Uterus (tissue), 4 donors: ENCODE measurements around the gene PTCH2. TPM values are rescaled to one million over a fixed set of nuclear protein-coding genes. Genes with fewer than 3 reads are reported as not detected.
A peak's percentile ranks its signal among the peaks of the same experiment; 100 is the strongest.

ENCODE experiments used
- DNase-seq, 2 donors: peaks; one replicate each; pipeline ENCODE4 v3.0.0-alpha.2; 2019 to 2020
- H3K27ac ChIP-seq, 2 donors: fragments of 200-600 bp; sonication (generic); 1 replicate in 1 of 2; 2 replicates in 1 of 2; pipeline ENCODE4 v1.5.1; 2016 to 2018
- H3K27me3 ChIP-seq, 2 donors: fragments of 200-600 bp; sonication (generic); one replicate each; pipeline ENCODE4 v1.5.1; 2018 to 2019; ENCODE audit warnings: control low read depth in 1 of 2
- H3K36me3 ChIP-seq, 2 donors: fragments of 200-600 bp; sonication (generic); one replicate each; pipeline ENCODE4 v1.5.1; 2019; ENCODE audit warnings: control low read depth in 1 of 2
- H3K4me1 ChIP-seq, 2 donors: fragments of 200-600 bp; sonication (generic); one replicate each; pipeline ENCODE4 v1.5.1; 2018 to 2019; ENCODE audit warnings: control low read depth in 1 of 2
- H3K4me3 ChIP-seq, 2 donors: fragments of 200-600 bp; sonication (generic); 1 replicate in 1 of 2; 2 replicates in 1 of 2; pipeline ENCODE4 v1.5.1; 2018 to 2019; ENCODE audit warnings: mild to moderate bottlenecking in 1 of 2
- H3K9me3 ChIP-seq, 2 donors: fragments of 200-600 bp; sonication (generic); one replicate each; pipeline ENCODE4 v1.5.1; 2019; ENCODE audit warnings: control low read depth in 1 of 2
- POLR2A ChIP-seq, 2 donors: fragments of 450-650 bp; IDR thresholded peaks; one replicate each; pipeline ENCODE4 v1.6.1; 2016; ENCODE audit warnings: antibody characterized with exemption in 2 of 2, mild to moderate bottlenecking in 1 of 2, moderate library complexity in 1 of 2
- intact Hi-C: fragments of 100-400 bp; cut with DNase I; formaldehyde crosslinking; loops from one replicate; pipeline ENCODE4 v1.15.1; 2023; ENCODE audit warnings: low total_unique reads
- total RNA-seq, 4 donors: library from RNA; depleted of rRNA in 3 of 4; stranded (reverse); fragments of >200 nt in 3 of 4; gene quantifications; one replicate each; pipeline versions ENCODE4 v1.1.0 to v1.2.4, GENCODE V29; 2014 to 2023
- TF ChIP-seq, protein P1 (sequence below), 4 experiments: fragments of 200-600 bp in 2 of 4; fragments of 450-650 bp in 2 of 4; sonication (generic) in 2 of 4; IDR thresholded peaks; one replicate each; pipeline ENCODE4 v1.5.1; 2016 to 2019; ENCODE audit warnings: antibody characterized with exemption in 4 of 4, mild to moderate bottlenecking in 2 of 4, moderate library complexity in 1 of 4
- donor health status: DM: yes; HTN: yes; CAD: no.

PTCH2 gene
- total RNA-seq, 4 donors from 2014 or later, result 3.1 to 8.1 (median 5.4) TPM

DNA sequence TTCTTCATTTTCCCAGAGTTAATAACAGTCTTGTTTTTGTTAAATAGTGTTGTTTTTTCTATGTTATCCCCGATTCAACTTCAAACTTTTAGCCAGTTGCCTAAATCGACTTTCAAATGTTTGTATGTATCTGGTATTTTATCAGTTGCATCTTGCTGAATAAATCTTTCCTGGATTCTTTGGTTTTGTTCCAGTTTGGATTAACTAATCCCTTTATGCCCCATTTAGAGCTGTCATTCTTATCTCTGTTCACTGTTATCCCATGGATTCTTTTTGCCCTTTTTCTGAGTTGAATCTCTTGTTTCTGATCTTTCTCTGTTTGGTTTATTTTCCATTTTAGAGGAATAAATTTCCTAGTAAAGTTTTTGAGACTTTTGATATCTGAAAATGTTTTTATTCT lies 31.1 kb upstream of the PTCH2 start:
- Histone ChIP-seq H3K4me1 (no peaks in the 10 kb centered on the region), H3K9me3 (no peaks in the 10 kb centered on the region), H3K27ac (no peak overlapping the region), H3K4me3 (no peak overlapping the region), H3K27me3 (no peaks in the 10 kb centered on the region), H3K36me3 (no peaks in the 10 kb centered on the region)
- TF ChIP-seq, protein P1, sequence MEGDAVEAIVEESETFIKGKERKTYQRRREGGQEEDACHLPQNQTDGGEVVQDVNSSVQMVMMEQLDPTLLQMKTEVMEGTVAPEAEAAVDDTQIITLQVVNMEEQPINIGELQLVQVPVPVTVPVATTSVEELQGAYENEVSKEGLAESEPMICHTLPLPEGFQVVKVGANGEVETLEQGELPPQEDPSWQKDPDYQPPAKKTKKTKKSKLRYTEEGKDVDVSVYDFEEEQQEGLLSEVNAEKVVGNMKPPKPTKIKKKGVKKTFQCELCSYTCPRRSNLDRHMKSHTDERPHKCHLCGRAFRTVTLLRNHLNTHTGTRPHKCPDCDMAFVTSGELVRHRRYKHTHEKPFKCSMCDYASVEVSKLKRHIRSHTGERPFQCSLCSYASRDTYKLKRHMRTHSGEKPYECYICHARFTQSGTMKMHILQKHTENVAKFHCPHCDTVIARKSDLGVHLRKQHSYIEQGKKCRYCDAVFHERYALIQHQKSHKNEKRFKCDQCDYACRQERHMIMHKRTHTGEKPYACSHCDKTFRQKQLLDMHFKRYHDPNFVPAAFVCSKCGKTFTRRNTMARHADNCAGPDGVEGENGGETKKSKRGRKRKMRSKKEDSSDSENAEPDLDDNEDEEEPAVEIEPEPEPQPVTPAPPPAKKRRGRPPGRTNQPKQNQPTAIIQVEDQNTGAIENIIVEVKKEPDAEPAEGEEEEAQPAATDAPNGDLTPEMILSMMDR (IDR thresholded peaks at IDR 0.05), result no peak
- no peak for TF ChIP-seq POLR2A (IDR thresholded peaks at IDR 0.05)
- intact Hi-C loops, result no loop called here
- DNase-seq, result no peak

DNA sequence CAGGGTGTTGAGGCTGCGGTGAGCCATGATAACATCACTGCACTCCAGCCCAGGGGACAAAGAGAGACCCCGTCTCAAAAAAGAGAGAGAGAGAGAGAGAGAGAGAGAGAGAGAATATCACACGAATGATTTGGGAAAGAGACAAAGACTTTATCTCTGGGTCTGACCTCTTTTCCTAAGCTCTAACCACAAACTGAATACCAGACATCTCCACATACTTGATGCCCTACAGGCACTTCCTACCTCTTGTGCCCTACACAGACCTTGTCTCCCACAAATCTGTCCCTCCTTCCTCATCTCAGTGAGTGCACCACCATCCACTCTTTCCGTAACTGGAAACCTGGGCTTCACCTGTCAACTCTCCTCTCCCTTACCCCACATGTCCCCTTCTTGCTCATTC lies 27.0 kb upstream of the PTCH2 start:
- TF ChIP-seq, protein P1 (IDR thresholded peaks at IDR 0.05), result no peak
- no peak for TF ChIP-seq POLR2A (IDR thresholded peaks at IDR 0.05)
- no peaks in the 10 kb centered on the region for H3K36me3 ChIP-seq
- intact Hi-C loops, result no loop called here
- H3K27me3 ChIP-seq, result no peaks in the 10 kb centered on the region
- no peak for DNase-seq
- H3K4me1 ChIP-seq, result no peaks in the 10 kb centered on the region
- H3K9me3 ChIP-seq, result no peaks in the 10 kb centered on the region
- no peak overlapping the region for H3K27ac ChIP-seq
- H3K4me3 ChIP-seq, result no peak overlapping the region

DNA sequence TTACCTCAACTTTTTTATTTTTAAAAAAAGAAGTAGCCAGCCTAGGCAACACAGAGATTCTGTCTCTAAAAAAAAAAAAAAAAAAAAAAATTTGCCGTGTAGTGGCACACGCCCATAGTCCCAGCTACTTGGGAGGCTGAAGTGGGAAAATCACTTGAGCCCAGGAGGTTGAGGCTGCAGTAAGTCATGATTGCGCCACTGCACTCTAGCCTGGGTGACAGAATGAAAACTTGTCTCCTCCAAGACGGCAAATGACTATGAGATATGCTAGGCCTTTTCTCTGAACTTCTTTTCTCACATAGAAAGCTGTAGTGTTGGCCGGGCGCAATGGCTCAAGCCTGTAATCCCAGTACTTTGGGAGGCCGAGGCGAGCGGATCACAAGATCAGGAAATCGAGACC lies 24.7 kb upstream of the PTCH2 start:
- H3K9me3 ChIP-seq, result no peaks in the 10 kb centered on the region
- H3K36me3 ChIP-seq, result no peaks in the 10 kb centered on the region
- no peak for DNase-seq
- no peaks in the 10 kb centered on the region for H3K4me1 ChIP-seq
- intact Hi-C loops, result no loop called here
- TF ChIP-seq POLR2A (IDR thresholded peaks at IDR 0.05), result no peak
- TF ChIP-seq, protein P1 (IDR thresholded peaks at IDR 0.05), result no peak
- no peaks in the 10 kb centered on the region for H3K27me3 ChIP-seq
- no peak overlapping the region for H3K27ac ChIP-seq
- H3K4me3 ChIP-seq, result no peak overlapping the region

DNA sequence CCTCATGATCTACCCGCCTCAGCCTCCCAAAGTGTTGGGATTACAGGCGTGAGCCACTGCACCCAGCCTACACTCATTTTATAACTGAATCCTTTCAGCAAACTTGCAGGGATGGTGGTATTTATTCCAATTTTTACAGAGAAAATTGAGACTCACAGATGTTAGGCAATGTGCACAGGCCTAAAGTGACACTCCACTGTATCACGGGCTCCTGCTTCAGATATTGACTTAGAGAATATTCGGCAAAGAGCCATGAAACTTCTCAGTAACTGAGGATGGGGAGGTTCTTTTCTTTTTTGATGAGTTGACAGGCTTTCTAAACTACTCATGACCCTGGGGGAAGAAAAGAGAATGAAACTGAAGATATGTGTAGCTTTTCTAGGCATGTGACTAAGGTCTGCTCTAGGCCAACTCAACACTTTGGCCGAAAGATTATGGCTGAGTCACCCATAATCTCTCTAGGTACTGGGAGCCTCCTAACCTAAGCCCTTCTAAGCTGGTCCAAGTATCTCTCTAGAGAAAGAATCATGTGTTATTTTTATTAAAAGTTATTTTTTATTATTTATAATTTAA lies 19.9 kb upstream of the PTCH2 start:
- Histone ChIP-seq H3K27me3 (no peaks in the 10 kb centered on the region), H3K36me3 (no peaks in the 10 kb centered on the region), H3K4me1 (no peaks in the 10 kb centered on the region), H3K9me3 (no peaks in the 10 kb centered on the region), H3K4me3 (no peak overlapping the region), H3K27ac (no peak overlapping the region)
- intact Hi-C loops, result no loop called here
- TF ChIP-seq POLR2A (IDR thresholded peaks at IDR 0.05), result no peak
- TF ChIP-seq, protein P1 (IDR thresholded peaks at IDR 0.05), result no peak
- DNase-seq, result no peak

DNA sequence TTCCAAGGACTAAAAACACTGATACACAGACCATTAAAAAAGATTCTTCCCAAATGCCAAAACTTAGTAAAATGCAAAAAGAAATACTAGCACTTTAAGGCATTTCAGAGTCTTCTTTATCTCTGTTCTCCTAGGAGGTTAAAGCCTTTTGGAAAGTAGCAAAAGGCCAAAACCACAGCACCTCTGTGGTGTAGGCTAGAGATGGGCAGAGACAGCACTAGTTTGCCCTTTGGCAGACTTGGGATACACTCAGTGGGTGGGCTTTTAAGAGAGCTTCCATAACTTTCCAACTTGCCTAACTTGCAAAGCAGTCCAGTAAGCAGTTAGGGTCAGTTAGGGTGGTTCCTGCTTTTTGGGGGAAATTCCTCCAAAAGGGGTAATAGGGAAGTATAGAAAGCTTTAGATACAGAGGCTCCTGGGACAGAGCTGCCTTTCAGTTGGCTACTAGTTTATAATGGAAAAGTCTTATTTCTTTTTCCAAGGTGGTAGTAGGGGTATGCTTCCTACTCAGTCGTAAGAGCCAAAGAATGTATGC lies 17.9 kb upstream of the PTCH2 start:
- no peaks in the 10 kb centered on the region for H3K27me3 ChIP-seq
- H3K9me3 ChIP-seq, result no peaks in the 10 kb centered on the region
- H3K27ac ChIP-seq, result peak overlapping the region; percentile 50 to 82
- no peaks in the 10 kb centered on the region for H3K4me1 ChIP-seq
- DNase-seq, result no peak
- intact Hi-C loops, result no loop called here
- H3K4me3 ChIP-seq, result no peak overlapping the region
- no peak for TF ChIP-seq POLR2A (IDR thresholded peaks at IDR 0.05)
- TF ChIP-seq, protein P1 (IDR thresholded peaks at IDR 0.05), result no peak
- H3K36me3 ChIP-seq, result no peaks in the 10 kb centered on the region
